ENCODE data around the gene CCSAP.
"Not testable (repeated sequence)": the region's sequence is repeated elsewhere in the genome, so short reads cannot be mapped to it uniquely, and the experiment has no call there.

Gene CCSAP

DNA sequence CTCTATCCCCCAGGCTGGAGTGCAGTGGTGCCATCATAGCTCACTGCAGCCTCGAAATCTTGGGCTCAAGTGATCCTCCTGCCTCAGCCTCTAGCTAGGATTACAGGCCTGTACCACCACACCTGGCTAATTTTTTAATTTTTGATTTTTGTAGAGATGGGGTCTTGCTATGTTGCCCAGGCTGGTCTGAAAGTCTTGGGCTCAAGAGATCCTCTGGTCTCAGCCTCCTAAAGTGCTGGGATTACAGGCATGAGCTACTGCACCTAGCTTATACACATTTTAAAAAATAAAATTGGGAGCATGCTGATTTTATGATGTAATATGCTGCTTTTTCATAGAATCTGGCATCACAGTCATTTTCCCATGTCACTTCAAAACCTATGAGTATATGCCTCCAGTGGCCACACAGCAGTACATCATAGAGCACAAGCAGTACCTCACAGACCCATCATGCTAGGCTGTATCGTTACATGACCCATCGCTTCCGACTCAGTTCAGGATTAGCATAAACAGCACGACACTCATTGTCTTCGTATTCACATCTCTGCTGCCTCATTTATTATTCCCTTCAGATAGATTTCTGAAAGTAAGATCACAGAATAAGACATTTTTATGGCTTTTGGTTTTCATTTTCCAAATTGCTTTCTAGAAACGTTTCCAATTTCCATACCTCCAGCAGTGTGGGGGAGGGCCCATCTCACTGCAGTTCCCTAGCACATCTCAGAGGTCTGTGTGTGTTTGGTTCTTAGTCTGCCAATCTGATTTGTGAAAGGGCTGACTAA, 35.9 kb upstream of the CCSAP start:
- 51 to 59% methylated on average over 5 to 6 of the region's 7 CpGs for WGBS, 2 experiments (ENCODE audit: insufficient coverage in 2 of 2)
- no peak overlapping the region for H3K27ac ChIP-seq (ENCODE audit: low read depth, low read length, severe bottlenecking)

DNA sequence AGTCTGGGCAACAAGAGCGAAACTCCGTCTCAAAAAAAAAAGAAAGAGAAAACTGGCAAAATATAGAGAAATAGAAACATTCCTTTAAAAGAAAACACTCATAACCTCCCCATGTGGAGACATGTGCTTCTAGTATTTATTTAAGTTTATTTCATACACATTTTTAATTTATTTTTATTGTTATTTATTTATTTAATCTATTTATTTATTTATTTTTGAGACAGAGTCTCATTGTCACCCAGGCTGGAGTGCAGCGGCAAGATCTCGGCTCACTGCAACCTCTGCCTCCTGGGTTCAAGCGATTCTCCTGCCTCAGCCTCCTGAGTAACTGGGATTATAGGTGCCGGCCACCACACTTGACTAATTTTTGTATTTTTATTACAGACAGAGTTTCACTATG, 35.2 kb upstream of the CCSAP start:
- not testable (repeated sequence) for H3K4me1 ChIP-seq (ENCODE audit: control insufficient read depth, insufficient read depth, low read length, poor library complexity, severe bottlenecking); H3K27ac ChIP-seq (ENCODE audit: low read depth, low read length, severe bottlenecking); H3K9me3 ChIP-seq (ENCODE audit: control insufficient read depth, low read length); H3K4me3 ChIP-seq (ENCODE audit: extremely low read depth, insufficient read depth, low read length, poor library complexity, severe bottlenecking); H3K36me3 ChIP-seq (ENCODE audit: control insufficient read depth, insufficient read depth, low read length)
- 100% methylated on average over 3 to 4 of the region's 6 CpGs for WGBS, 2 experiments (ENCODE audit: insufficient coverage in 2 of 2)

More for the DNA sequence above, 35.9 kb upstream of the CCSAP start:
- Histone ChIP-seq H3K9me3 (ENCODE audit: control insufficient read depth, low read length) (no peaks in the 10 kb centered on the region), H3K4me3 (ENCODE audit: extremely low read depth, insufficient read depth, low read length, poor library complexity, severe bottlenecking) (no peak overlapping the region), H3K36me3 (ENCODE audit: control insufficient read depth, insufficient read depth, low read length) (no peaks in the 10 kb centered on the region), H3K4me1 (ENCODE audit: control insufficient read depth, insufficient read depth, low read length, poor library complexity, severe bottlenecking) (peaks cover 8% of the 10 kb centered on the region)

DNA sequence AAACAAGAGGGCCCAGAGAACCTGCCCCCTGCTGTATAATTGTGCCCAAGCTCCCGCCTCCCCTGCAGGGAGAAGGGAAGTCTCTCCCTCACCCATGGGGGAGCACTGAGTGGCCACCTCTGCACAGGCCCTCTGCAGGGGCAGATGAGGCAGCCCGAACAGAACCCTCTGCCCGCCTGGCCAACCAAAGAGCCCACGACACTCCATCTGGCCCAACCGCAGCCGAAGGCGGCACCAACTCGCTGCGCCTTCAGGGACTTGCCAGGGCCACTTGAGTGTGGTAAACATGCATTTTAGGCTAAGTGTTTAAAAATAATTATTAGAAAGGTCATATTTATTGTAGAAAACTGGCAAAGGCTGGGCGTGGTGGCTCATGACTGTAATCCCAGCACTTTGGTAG, 34.6 kb upstream of the CCSAP start:
- H3K27ac ChIP-seq (ENCODE audit: low read depth, low read length, severe bottlenecking): no peak overlapping the region
- no peaks in the 10 kb centered on the region for H3K9me3 ChIP-seq (ENCODE audit: control insufficient read depth, low read length)
- H3K4me1 ChIP-seq (ENCODE audit: control insufficient read depth, insufficient read depth, low read length, poor library complexity, severe bottlenecking): peaks cover 8% of the 10 kb centered on the region
- no peak overlapping the region for H3K4me3 ChIP-seq (ENCODE audit: extremely low read depth, insufficient read depth, low read length, poor library complexity, severe bottlenecking)
- H3K36me3 ChIP-seq (ENCODE audit: control insufficient read depth, insufficient read depth, low read length): no peaks in the 10 kb centered on the region
- WGBS, 2 experiments (ENCODE audit: insufficient coverage in 2 of 2): 93% methylated on average over 8 to 9 of the region's 10 CpGs

DNA sequence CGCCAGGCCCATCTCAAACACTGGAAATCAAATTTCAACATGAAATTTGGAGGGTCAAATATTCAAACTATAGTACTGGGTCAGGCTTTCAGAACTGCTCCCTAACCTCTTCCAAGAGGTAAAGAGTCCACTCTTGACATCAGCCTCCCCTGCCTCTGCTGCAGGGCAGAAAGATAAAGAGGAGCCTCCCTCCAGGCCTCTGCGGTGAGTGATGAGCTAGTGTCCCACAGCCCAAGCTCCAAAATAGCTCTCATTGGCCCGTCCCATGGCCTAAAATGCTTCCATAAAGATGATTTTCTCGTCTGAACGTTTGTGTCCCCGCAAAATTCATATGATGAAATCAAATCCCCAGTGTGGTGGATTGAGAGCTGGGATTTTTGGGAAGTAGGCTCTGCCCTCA, 33.7 kb upstream of the CCSAP start:
- H3K4me1 ChIP-seq (ENCODE audit: control insufficient read depth, insufficient read depth, low read length, poor library complexity, severe bottlenecking): peaks cover 7% of the 10 kb centered on the region
- WGBS, 2 experiments (ENCODE audit: insufficient coverage in 2 of 2): 85 to 92% methylated on average over 5 of the region's 6 CpGs

DNA sequence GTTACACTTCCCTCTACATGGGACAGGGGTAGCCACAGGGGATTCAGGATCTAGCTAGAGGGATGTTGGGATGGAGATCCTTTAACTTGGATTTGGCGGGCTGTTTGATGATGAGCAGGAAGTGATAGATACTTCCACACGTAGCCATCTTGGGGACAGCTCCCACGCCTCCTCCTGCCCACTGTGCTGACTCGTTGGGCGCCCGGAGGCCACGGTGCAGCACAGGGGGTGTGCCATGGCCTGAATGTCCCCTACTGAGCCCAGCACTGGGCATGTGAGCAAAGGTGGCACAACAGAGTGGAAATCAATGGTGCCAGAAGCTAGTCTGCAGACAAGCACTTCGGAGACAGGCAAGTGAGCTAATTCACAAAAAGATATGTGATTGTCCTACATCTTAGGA, 31.6 kb upstream of the CCSAP start:
- no peak overlapping the region for H3K4me3 ChIP-seq (ENCODE audit: extremely low read depth, insufficient read depth, low read length, poor library complexity, severe bottlenecking)

More for the DNA sequence above, 33.7 kb upstream of the CCSAP start:
- no peak overlapping the region for H3K27ac ChIP-seq (ENCODE audit: low read depth, low read length, severe bottlenecking)
- H3K9me3 ChIP-seq (ENCODE audit: control insufficient read depth, low read length): no peaks in the 10 kb centered on the region
- no peaks in the 10 kb centered on the region for H3K36me3 ChIP-seq (ENCODE audit: control insufficient read depth, insufficient read depth, low read length)
- no peak overlapping the region for H3K4me3 ChIP-seq (ENCODE audit: extremely low read depth, insufficient read depth, low read length, poor library complexity, severe bottlenecking)

DNA sequence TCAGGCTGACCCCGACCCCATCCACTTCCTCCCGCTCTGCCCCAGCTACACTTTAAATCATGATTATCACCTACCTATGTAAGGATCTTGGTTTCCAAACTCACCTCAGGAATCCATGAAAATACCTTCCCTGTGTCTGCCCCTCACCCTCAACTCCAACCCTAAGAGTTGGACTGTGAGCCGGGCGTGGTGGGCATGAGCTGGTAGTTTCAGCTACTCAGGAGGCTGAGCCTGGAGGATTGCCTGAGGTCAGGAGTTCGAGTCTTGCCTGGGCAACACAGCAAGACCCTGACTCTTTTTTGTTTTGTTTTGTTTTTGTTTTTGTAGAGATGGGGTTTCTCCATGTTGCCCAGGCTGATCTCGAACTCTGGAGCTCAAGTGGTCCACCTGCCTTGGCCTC, 30.5 kb upstream of the CCSAP start:
- Histone ChIP-seq H3K4me1 (ENCODE audit: control insufficient read depth, insufficient read depth, low read length, poor library complexity, severe bottlenecking) (no peaks in the 10 kb centered on the region), H3K4me3 (ENCODE audit: extremely low read depth, insufficient read depth, low read length, poor library complexity, severe bottlenecking) (no peak overlapping the region), H3K9me3 (ENCODE audit: control insufficient read depth, low read length) (no peaks in the 10 kb centered on the region), H3K27ac (ENCODE audit: low read depth, low read length, severe bottlenecking) (no peak overlapping the region), H3K36me3 (ENCODE audit: control insufficient read depth, insufficient read depth, low read length) (no peaks in the 10 kb centered on the region)
- 79 to 91% methylated on average over 3 to 6 of the region's 6 CpGs for WGBS, 2 experiments (ENCODE audit: insufficient coverage in 2 of 2)

More for the DNA sequence above, 31.6 kb upstream of the CCSAP start:
- H3K27ac ChIP-seq (ENCODE audit: low read depth, low read length, severe bottlenecking): no peak overlapping the region
- H3K9me3 ChIP-seq (ENCODE audit: control insufficient read depth, low read length): no peaks in the 10 kb centered on the region
- WGBS, 2 experiments (ENCODE audit: insufficient coverage in 2 of 2): 89 to 95% methylated on average over 7 to 8 of the region's 8 CpGs
- no peaks in the 10 kb centered on the region for H3K36me3 ChIP-seq (ENCODE audit: control insufficient read depth, insufficient read depth, low read length)
- H3K4me1 ChIP-seq (ENCODE audit: control insufficient read depth, insufficient read depth, low read length, poor library complexity, severe bottlenecking): no peaks in the 10 kb centered on the region

DNA sequence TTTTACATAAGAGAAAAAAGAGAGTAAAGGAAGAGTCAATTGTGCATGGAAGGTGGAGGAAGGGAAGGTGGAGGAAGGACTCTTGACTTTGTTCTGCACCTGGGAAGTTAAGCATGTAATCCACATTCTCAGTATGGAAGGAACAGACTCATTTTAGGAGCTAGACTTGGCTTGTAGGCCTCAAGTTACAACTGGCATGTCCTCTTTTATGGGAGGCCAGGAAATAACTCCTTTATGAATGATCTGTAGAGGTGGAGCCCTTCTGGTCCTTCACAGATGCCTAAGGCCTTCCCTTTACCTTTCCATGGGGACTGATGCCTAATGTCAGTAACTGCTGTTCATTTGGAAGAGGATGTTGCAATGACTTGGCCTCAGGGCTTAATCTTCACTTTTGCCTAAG, 29.4 kb upstream of the CCSAP start:
- Histone ChIP-seq H3K4me1 (ENCODE audit: control insufficient read depth, insufficient read depth, low read length, poor library complexity, severe bottlenecking) (no peaks in the 10 kb centered on the region), H3K9me3 (ENCODE audit: control insufficient read depth, low read length) (no peaks in the 10 kb centered on the region), H3K27ac (ENCODE audit: low read depth, low read length, severe bottlenecking) (no peak overlapping the region), H3K36me3 (ENCODE audit: control insufficient read depth, insufficient read depth, low read length) (no peaks in the 10 kb centered on the region), H3K4me3 (ENCODE audit: extremely low read depth, insufficient read depth, low read length, poor library complexity, severe bottlenecking) (no peak overlapping the region)

DNA sequence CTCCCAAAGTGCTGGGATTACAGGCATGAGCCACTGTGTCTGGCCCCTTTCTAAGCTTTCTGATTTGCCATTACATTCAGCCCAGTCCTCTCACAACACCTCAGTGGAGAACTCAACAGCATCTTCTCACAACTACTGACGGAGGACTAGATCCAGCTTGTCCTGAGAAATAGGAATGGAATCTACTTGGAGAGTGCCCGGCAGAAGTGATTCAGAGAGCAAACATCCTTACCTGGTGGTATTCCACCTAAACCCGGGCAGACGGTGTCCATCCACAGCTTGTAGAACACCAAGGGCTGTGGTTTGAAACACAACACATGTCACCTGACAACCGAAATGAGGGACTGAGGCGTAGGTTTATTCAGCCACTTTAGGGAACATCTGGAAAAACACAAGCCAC, 28.8 kb upstream of the CCSAP start:
- Histone ChIP-seq H3K9me3 (ENCODE audit: control insufficient read depth, low read length) (no peaks in the 10 kb centered on the region), H3K4me3 (ENCODE audit: extremely low read depth, insufficient read depth, low read length, poor library complexity, severe bottlenecking) (no peak overlapping the region), H3K4me1 (ENCODE audit: control insufficient read depth, insufficient read depth, low read length, poor library complexity, severe bottlenecking) (no peaks in the 10 kb centered on the region), H3K27ac (ENCODE audit: low read depth, low read length, severe bottlenecking) (no peak overlapping the region), H3K36me3 (ENCODE audit: control insufficient read depth, insufficient read depth, low read length) (no peaks in the 10 kb centered on the region)
- 91 to 97% methylated on average over 5 to 6 of the region's 6 CpGs for WGBS, 2 experiments (ENCODE audit: insufficient coverage in 2 of 2)

DNA sequence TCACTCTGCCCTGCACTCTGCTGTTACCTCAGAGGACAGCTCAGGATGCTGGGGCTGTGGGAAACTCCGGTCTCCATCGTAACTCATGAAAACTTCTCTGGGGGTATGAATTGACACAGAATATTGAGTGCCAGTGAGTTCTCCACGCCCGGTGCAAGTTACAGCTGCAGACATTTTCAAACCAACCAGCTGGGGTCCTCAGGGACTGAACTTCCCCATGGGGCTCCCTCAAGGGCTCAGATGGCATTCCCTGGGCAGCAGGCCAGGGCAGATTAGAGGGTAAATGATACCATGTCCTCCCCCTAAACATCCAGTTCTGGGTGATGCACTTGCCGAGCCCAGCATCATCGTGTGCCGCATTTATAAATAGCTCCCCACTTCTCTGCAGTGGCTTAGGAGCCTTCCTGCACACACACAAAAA, 27.8 kb upstream of the CCSAP start:
- Histone ChIP-seq H3K4me1 (ENCODE audit: control insufficient read depth, insufficient read depth, low read length, poor library complexity, severe bottlenecking) (no peaks in the 10 kb centered on the region), H3K9me3 (ENCODE audit: control insufficient read depth, low read length) (no peaks in the 10 kb centered on the region), H3K27ac (ENCODE audit: low read depth, low read length, severe bottlenecking) (no peak overlapping the region), H3K4me3 (ENCODE audit: extremely low read depth, insufficient read depth, low read length, poor library complexity, severe bottlenecking) (no peak overlapping the region), H3K36me3 (ENCODE audit: control insufficient read depth, insufficient read depth, low read length) (no peaks in the 10 kb centered on the region)
- whole genome bisulfite sequencing, 2 experiments (ENCODE audit: insufficient coverage in 2 of 2): 81 to 83% methylated on average over 3 to 4 of the region's 7 CpGs

DNA sequence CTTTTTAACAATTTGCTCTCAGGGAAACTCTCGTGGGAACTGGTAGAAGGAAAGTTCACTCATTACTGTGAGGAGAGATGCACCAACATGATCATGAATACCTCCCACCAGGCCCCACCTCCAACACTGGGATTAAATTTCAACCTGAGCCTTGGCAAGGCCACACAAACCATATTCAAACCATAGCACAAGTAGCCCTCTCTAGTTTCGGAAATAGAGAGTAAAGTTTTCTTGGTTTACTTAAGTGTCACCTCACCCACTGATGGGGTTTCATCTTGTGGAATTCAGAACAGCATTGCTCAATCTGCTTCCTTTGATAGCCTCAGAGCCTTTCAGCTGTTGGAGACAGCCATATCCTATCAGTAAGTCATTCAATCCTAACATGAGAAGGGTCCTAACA, 25.5 kb upstream of the CCSAP start:
- Histone ChIP-seq H3K4me3 (ENCODE audit: extremely low read depth, insufficient read depth, low read length, poor library complexity, severe bottlenecking) (no peak overlapping the region), H3K27ac (ENCODE audit: low read depth, low read length, severe bottlenecking) (no peak overlapping the region), H3K9me3 (ENCODE audit: control insufficient read depth, low read length) (no peaks in the 10 kb centered on the region), H3K4me1 (ENCODE audit: control insufficient read depth, insufficient read depth, low read length, poor library complexity, severe bottlenecking) (no peaks in the 10 kb centered on the region), H3K36me3 (ENCODE audit: control insufficient read depth, insufficient read depth, low read length) (no peaks in the 10 kb centered on the region)
- no CpG with 5 or more reads among the region's 2 CpGs for WGBS, 2 experiments (ENCODE audit: insufficient coverage in 2 of 2)

DNA sequence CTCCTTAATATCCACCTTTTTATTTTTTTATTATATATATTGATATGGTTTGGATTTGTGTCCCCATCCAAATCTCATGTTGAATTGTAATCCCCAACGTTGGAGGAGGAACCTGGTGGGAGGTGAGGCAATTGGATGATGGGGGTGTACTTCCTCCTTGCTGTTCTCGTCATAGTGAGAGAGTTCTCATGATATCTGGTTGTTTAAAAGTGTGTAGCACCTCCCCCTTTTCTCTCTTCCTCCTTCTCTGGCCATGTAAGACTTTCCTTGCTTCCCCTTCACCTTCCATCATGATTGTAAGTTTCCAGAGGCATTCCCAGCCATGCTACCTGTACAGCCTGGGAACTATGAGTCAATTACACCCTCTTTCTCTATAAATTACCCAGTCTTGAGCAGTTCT, 22.7 kb upstream of the CCSAP start:
- Histone ChIP-seq H3K4me3 (ENCODE audit: extremely low read depth, insufficient read depth, low read length, poor library complexity, severe bottlenecking) (no peak overlapping the region), H3K9me3 (ENCODE audit: control insufficient read depth, low read length) (no peaks in the 10 kb centered on the region), H3K27ac (ENCODE audit: low read depth, low read length, severe bottlenecking) (no peak overlapping the region), H3K4me1 (ENCODE audit: control insufficient read depth, insufficient read depth, low read length, poor library complexity, severe bottlenecking) (no peaks in the 10 kb centered on the region), H3K36me3 (ENCODE audit: control insufficient read depth, insufficient read depth, low read length) (no peaks in the 10 kb centered on the region)
- WGBS, 2 experiments (ENCODE audit: insufficient coverage in 2 of 2): 80% methylated on average over 1 of the region's 2 CpGs; no CpG with 5 or more reads in 1 of the 2 experiments
